Astrocyte (in vitro differentiated cells and primary cell): Measurements from ENCODE around the gene JAZF1. TPM values are rescaled to one million over a fixed set of nuclear protein-coding genes. Genes with fewer than 3 reads are reported as not detected.

Source experiments
- DNase-seq: peaks from one replicate; pipeline ENCODE4 v3.0.0-alpha.2; 2010; ENCODE audit warnings: low read depth
- FAIRE-seq: peaks from 2 replicates; lab custom pipeline; 2011; peaks lifted over from hg19 to GRCh38; lab: Jason Lieb, UNC
- H2AFZ ChIP-seq: 2 replicates; pipeline ENCODE4 v1.6.0; 2012; ENCODE audit warnings: low read depth, low read length, inconsistent platforms
- H3K27ac ChIP-seq: 2 replicates; pipeline ENCODE4 v1.5.1; 2011; ENCODE audit warnings: low read depth, low read length, inconsistent platforms
- H3K27me3 ChIP-seq: 2 replicates; pipeline ENCODE4 v1.6.0; 2011; ENCODE audit warnings: low read length, inconsistent platforms; ENCODE audit not compliant: insufficient read depth
- H3K36me3 ChIP-seq: 2 replicates; pipeline ENCODE4 v1.5.1; 2011; ENCODE audit warnings: low read length, inconsistent platforms; ENCODE audit not compliant: insufficient read depth
- H3K4me1 ChIP-seq: 2 replicates; pipeline ENCODE4 v1.5.1; 2011; ENCODE audit warnings: low read length, inconsistent platforms; ENCODE audit not compliant: insufficient read depth
- H3K4me2 ChIP-seq: 2 replicates; pipeline ENCODE4 v1.6.0; 2012; ENCODE audit warnings: low read length, inconsistent platforms
- H3K4me3 ChIP-seq: 2 replicates; pipeline ENCODE4 v1.5.1; 2011; ENCODE audit warnings: low read depth, mild to moderate bottlenecking, low read length, inconsistent platforms; ENCODE audit not compliant: insufficient read depth
- H3K79me2 ChIP-seq: 2 replicates; pipeline ENCODE4 v1.6.0; 2012; ENCODE audit warnings: mild to moderate bottlenecking, low read length, inconsistent platforms; ENCODE audit not compliant: insufficient read depth
- H3K9ac ChIP-seq: 2 replicates; pipeline ENCODE4 v1.6.0; 2012; ENCODE audit warnings: mild to moderate bottlenecking, low read length, inconsistent platforms
- H3K9me3 ChIP-seq: 2 replicates; pipeline ENCODE4 v1.5.1; 2012; ENCODE audit warnings: low read depth, mild to moderate bottlenecking, low read length, inconsistent platforms; ENCODE audit not compliant: insufficient read depth
- H4K20me1 ChIP-seq: 2 replicates; pipeline ENCODE4 v1.6.0; 2012; ENCODE audit warnings: low read length, inconsistent platforms; ENCODE audit not compliant: insufficient read depth
- H3K27ac Mint-ChIP-seq: one replicate; pipeline ENCODE4 v1.8.0; 2021; ENCODE audit warnings: mild to moderate bottlenecking, mixed read lengths; ENCODE audit not compliant: unreplicated experiment
- H3K27me3 Mint-ChIP-seq: one replicate; pipeline ENCODE4 v1.8.0; 2021; ENCODE audit warnings: low read depth, mixed read lengths; ENCODE audit not compliant: unreplicated experiment
- H3K36me3 Mint-ChIP-seq: one replicate; pipeline ENCODE4 v1.8.0; 2021; ENCODE audit warnings: low read depth, mixed read lengths; ENCODE audit not compliant: unreplicated experiment
- H3K4me1 Mint-ChIP-seq: one replicate; pipeline ENCODE4 v1.8.0; 2021; ENCODE audit warnings: low read depth, mixed read lengths; ENCODE audit not compliant: unreplicated experiment
- H3K4me3 Mint-ChIP-seq: one replicate; pipeline ENCODE4 v1.8.0; 2021; ENCODE audit warnings: mild to moderate bottlenecking, moderate library complexity, mixed read lengths; ENCODE audit not compliant: unreplicated experiment
- H3K9me3 Mint-ChIP-seq: one replicate; pipeline ENCODE4 v1.8.0; 2021; ENCODE audit warnings: mild to moderate bottlenecking, mixed read lengths; ENCODE audit not compliant: unreplicated experiment
- CTCF ChIP-seq: IDR thresholded peaks from 2 replicates; pipeline ENCODE4 v1.5.1; 2011; ENCODE audit warnings: low read depth, mild to moderate bottlenecking, inconsistent platforms, low read length, moderate library complexity; ENCODE audit not compliant: insufficient read depth
- EZH2 ChIP-seq: IDR thresholded peaks from 2 replicates; pipeline ENCODE4 v1.6.1; 2012; ENCODE audit warnings: mild to moderate bottlenecking, low read length, inconsistent platforms; ENCODE audit not compliant: insufficient read depth
- total RNA-seq: library from RNA; stranded (reverse); gene quantifications from 2 replicates; pipeline ENCODE4 v1.2.1, GENCODE V29; 2021

Gene JAZF1
- total RNA-seq, 1 donor from 2014 or later = 20.1 TPM

- no peak for DNase-seq
- TF ChIP-seq CTCF = no peak
- TF ChIP-seq EZH2 = no peak
- H3K4me3 Mint-ChIP-seq = no peak overlapping the region
- peaks cover 9% of the 10 kb centered on the region for H3K79me2 ChIP-seq
- no peak overlapping the region for H3K4me2 ChIP-seq
- peaks cover 5% of the 10 kb centered on the region for H3K36me3 Mint-ChIP-seq
- no peak overlapping the region for H3K27ac ChIP-seq
- no peaks in the 10 kb centered on the region for H3K9me3 ChIP-seq
- H3K36me3 ChIP-seq = no peaks in the 10 kb centered on the region
- H3K4me1 ChIP-seq = no peaks in the 10 kb centered on the region
- H3K27me3 ChIP-seq = no peaks in the 10 kb centered on the region
- no peak for FAIRE-seq
- no peak overlapping the region for H3K27ac Mint-ChIP-seq
- H3K4me3 ChIP-seq = no peak overlapping the region
- peaks cover 21% of the 10 kb centered on the region for H3K4me1 Mint-ChIP-seq
- H3K27me3 Mint-ChIP-seq = no peaks in the 10 kb centered on the region
- H2AFZ ChIP-seq = no peak overlapping the region
- H4K20me1 ChIP-seq = peaks cover 40% of the 10 kb centered on the region
- no peak overlapping the region for H3K9ac ChIP-seq
- no peaks in the 10 kb centered on the region for H3K9me3 Mint-ChIP-seq
These were observed 107.6 kb downstream of the JAZF1 start for GRCh38 chr7:28072876-28073514.

DNA sequence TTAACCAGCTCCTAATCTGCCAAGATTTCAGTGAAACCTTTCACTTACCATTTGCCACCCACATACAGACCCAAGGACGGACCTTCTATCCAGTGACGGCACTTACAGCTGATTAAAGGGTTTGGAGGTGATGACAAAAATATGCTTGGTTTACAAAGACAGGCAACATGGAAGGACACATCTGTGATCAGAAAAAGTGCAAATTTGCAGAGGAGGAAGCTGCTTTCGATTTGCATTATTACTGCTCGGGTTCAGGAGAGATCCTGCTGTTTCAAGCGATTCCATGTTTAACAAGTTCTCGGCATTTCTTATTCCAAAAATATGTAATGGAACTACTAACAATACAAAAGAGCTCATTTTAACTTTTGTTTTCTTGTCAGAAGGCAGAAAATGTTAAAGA, 109.0 kb downstream of the JAZF1 start:
- no peaks in the 10 kb centered on the region for H3K27me3 Mint-ChIP-seq
- no peaks in the 10 kb centered on the region for H3K36me3 ChIP-seq
- DNase-seq (no peak), FAIRE-seq (no peak)
- peaks cover 5% of the 10 kb centered on the region for H3K36me3 Mint-ChIP-seq
- H2AFZ ChIP-seq = no peak overlapping the region
- H3K4me2 ChIP-seq = peak overlapping the region; percentile 33
- no peak overlapping the region for H3K4me3 Mint-ChIP-seq
- TF ChIP-seq CTCF (no peak), EZH2 (no peak)
- no peaks in the 10 kb centered on the region for H3K4me1 ChIP-seq
- no peak overlapping the region for H3K9ac ChIP-seq
- peaks cover 41% of the 10 kb centered on the region for H4K20me1 ChIP-seq
- no peak overlapping the region for H3K27ac ChIP-seq
- H3K9me3 ChIP-seq = no peaks in the 10 kb centered on the region
- H3K4me1 Mint-ChIP-seq = peaks cover 18% of the 10 kb centered on the region
- H3K9me3 Mint-ChIP-seq = no peaks in the 10 kb centered on the region
- H3K4me3 ChIP-seq = no peak overlapping the region
- H3K27ac Mint-ChIP-seq = no peak overlapping the region
- H3K79me2 ChIP-seq = peaks cover 5% of the 10 kb centered on the region
- no peaks in the 10 kb centered on the region for H3K27me3 ChIP-seq

GRCh38 chr7:28070297-28071055, 110.1 kb downstream of the JAZF1 start:
- Histone ChIP-seq H3K79me2 (peaks cover 5% of the 10 kb centered on the region), H3K9ac (no peak overlapping the region), H3K27ac (no peak overlapping the region), H2AFZ (no peak overlapping the region), H3K27me3 (no peaks in the 10 kb centered on the region), H3K9me3 (no peaks in the 10 kb centered on the region), H3K4me1 (no peaks in the 10 kb centered on the region), H3K4me3 (no peak overlapping the region), H3K4me2 (no peak overlapping the region), H4K20me1 (peaks cover 43% of the 10 kb centered on the region), H3K36me3 (no peaks in the 10 kb centered on the region)
- H3K36me3 Mint-ChIP-seq = peaks cover 5% of the 10 kb centered on the region
- no peak overlapping the region for H3K27ac Mint-ChIP-seq
- H3K27me3 Mint-ChIP-seq = no peaks in the 10 kb centered on the region
- peaks cover 14% of the 10 kb centered on the region for H3K4me1 Mint-ChIP-seq
- TF ChIP-seq CTCF (no peak), EZH2 (no peak)
- no peak overlapping the region for H3K4me3 Mint-ChIP-seq
- FAIRE-seq = peak; percentile 60
- H3K9me3 Mint-ChIP-seq = no peaks in the 10 kb centered on the region
- no peak for DNase-seq
